ENCODE results near the gene DBNDD2. TPM values are rescaled to one million over a fixed set of nuclear protein-coding genes. Genes with fewer than 3 reads are reported as not detected.

DBNDD2 gene
- total and polyA plus RNA-seq, 2 donors (not counting 1 experiment from before 2014, with no cell fraction given) = 4.8 to 51.8 TPM

DNA sequence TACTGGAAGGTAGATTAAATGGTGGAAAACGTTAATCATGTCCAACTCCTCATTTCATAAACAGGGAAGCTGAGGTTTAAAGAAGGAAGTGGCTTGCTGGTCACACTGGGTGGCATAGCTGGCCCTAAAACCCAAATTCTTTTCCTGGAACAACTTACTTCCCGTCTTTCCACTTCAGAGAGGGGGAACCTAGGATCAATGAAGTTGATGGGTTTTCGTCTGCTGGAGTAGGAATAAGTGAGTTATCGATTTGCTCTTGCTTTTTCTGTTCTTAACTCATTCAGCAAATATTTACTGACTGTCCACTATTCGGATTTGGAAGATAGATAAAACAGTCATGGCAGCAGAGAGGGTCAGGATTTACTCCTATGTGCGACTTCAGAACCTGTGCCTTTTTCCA lies 46.3 kb upstream of the DBNDD2 start:
- Histone ChIP-seq H3K9me3 (ENCODE audit: control insufficient read depth, insufficient read depth, low read depth, low read length) (no peaks in the 10 kb centered on the region), H3K27me3 (ENCODE audit: control insufficient read depth, insufficient read depth, low read length) (no peaks in the 10 kb centered on the region), H4K20me1 (ENCODE audit: control insufficient read depth, extremely low read depth, insufficient read depth, low read length) (no peaks in the 10 kb centered on the region), H2AFZ (ENCODE audit: low read length) (no peak overlapping the region), H3K36me3 (ENCODE audit: control insufficient read depth, insufficient read depth, low read length) (peaks cover 6% of the 10 kb centered on the region), H3K79me2 (ENCODE audit: control insufficient read depth, insufficient read depth, low read length) (peaks cover 14% of the 10 kb centered on the region), H3K4me2 (ENCODE audit: extremely low read depth, insufficient read depth, low read length) (no peak overlapping the region), H3K27ac (ENCODE audit: insufficient read depth, low read length) (no peak overlapping the region), H3K4me1 (ENCODE audit: control insufficient read depth, extremely low read depth, insufficient read depth, low read length) (peaks cover 25% of the 10 kb centered on the region), H3K4me3 (replicated peaks in 1 of 4; ENCODE audit: control extremely low read depth in 1 of 4, insufficient read depth in 1 of 4, low read depth in 3 of 4, low read length in 4 of 4) (no peak overlapping the region), H3K9ac (ENCODE audit: insufficient read depth, low read length) (no peak overlapping the region)
- no peak for DNase-seq (ENCODE audit: low read depth in 2 of 2)
- TF ChIP-seq, protein P1, sequence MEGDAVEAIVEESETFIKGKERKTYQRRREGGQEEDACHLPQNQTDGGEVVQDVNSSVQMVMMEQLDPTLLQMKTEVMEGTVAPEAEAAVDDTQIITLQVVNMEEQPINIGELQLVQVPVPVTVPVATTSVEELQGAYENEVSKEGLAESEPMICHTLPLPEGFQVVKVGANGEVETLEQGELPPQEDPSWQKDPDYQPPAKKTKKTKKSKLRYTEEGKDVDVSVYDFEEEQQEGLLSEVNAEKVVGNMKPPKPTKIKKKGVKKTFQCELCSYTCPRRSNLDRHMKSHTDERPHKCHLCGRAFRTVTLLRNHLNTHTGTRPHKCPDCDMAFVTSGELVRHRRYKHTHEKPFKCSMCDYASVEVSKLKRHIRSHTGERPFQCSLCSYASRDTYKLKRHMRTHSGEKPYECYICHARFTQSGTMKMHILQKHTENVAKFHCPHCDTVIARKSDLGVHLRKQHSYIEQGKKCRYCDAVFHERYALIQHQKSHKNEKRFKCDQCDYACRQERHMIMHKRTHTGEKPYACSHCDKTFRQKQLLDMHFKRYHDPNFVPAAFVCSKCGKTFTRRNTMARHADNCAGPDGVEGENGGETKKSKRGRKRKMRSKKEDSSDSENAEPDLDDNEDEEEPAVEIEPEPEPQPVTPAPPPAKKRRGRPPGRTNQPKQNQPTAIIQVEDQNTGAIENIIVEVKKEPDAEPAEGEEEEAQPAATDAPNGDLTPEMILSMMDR (conservative IDR thresholded peaks at IDR 0.05 in 1 of 2, IDR thresholded peaks at IDR 0.05 in 1 of 2; ENCODE audit: low read depth in 1 of 2, low read length in 2 of 2) = no peak
- no peak for TF ChIP-seq EZH2 (IDR thresholded peaks at IDR 0.05; ENCODE audit: low read length, missing control alignments)

DNA sequence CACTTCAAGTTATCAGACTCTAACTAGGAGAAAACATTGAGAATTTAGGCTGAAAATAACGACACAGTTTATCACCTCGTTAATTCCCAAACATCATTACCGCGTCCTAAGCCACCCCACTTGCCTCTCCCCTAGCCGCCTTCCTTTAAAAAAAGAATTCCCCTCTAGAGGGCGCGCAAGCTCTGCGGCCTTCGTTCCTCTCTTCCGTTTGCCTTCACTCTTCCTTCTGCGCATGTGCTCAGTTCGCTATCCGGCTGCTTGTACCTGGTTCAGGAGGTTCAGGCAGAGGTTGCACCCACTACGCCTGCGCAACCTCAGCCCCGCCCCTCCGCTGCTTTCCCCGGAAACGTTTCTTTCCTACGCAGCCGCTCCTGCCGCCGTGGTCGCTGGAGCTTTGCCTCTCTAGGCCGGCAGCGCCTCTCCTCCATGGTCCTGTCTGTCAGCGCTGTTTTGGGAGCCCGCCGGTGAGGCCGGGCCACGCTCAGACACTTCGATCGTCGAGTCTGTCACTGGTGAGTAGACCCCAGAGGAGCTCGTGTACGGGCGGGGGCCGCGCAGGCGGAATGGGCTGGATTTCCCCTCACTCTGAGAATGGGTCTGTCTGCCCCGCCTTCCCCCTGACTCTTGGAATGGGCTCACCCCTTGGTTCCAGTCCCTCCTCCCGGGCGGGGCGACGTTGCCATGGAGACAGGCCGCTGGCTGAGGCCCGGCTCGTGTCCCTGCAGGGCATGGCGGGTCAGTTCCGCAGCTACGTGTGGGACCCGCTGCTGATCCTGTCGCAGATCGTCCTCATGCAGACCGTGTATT lies 45.1 kb upstream of the DBNDD2 start, which contains the start of gene SYS1:
Gene SYS1 (plus strand): TSS at position 353 of the 807 bp plus-strand sequence. CDS start 376 bp downstream, at position 729.
- peaks cover 14% of the 10 kb centered on the region for H3K79me2 ChIP-seq (ENCODE audit: control insufficient read depth, insufficient read depth, low read length)
- no peaks in the 10 kb centered on the region for H4K20me1 ChIP-seq (ENCODE audit: control insufficient read depth, extremely low read depth, insufficient read depth, low read length)
- peak within 1 kb of the TSS; percentile 92 for H3K4me2 ChIP-seq (ENCODE audit: extremely low read depth, insufficient read depth, low read length)
- no peaks in the 10 kb centered on the region for H3K9me3 ChIP-seq (ENCODE audit: control insufficient read depth, insufficient read depth, low read depth, low read length)
- H3K9ac ChIP-seq (ENCODE audit: insufficient read depth, low read length) = peak within 1 kb of the TSS; percentile 99
- H2AFZ ChIP-seq (ENCODE audit: low read length) = peak within 1 kb of the TSS; percentile 97
- H3K27me3 ChIP-seq (ENCODE audit: control insufficient read depth, insufficient read depth, low read length) = no peaks in the 10 kb centered on the region
- peak within 1 kb of the TSS; percentile 71 to 92 (median 88) for H3K4me3 ChIP-seq (replicated peaks in 1 of 4; ENCODE audit: control extremely low read depth in 1 of 4, insufficient read depth in 1 of 4, low read depth in 3 of 4, low read length in 4 of 4)
- DNase-seq (ENCODE audit: low read depth in 2 of 2) = peak; percentile 96 to 99
- H3K4me1 ChIP-seq (ENCODE audit: control insufficient read depth, extremely low read depth, insufficient read depth, low read length) = peaks cover 19% of the 10 kb centered on the region
- TF ChIP-seq EZH2 (IDR thresholded peaks at IDR 0.05; ENCODE audit: low read length, missing control alignments) = no peak
- TF ChIP-seq, protein P1 (conservative IDR thresholded peaks at IDR 0.05 in 1 of 2, IDR thresholded peaks at IDR 0.05 in 1 of 2; ENCODE audit: low read depth in 1 of 2, low read length in 2 of 2) = peak; percentile 80 to 88
- peaks cover 13% of the 10 kb centered on the region for H3K36me3 ChIP-seq (ENCODE audit: control insufficient read depth, insufficient read depth, low read length)
- peak within 1 kb of the TSS; percentile 98 for H3K27ac ChIP-seq (ENCODE audit: insufficient read depth, low read length)

DNA sequence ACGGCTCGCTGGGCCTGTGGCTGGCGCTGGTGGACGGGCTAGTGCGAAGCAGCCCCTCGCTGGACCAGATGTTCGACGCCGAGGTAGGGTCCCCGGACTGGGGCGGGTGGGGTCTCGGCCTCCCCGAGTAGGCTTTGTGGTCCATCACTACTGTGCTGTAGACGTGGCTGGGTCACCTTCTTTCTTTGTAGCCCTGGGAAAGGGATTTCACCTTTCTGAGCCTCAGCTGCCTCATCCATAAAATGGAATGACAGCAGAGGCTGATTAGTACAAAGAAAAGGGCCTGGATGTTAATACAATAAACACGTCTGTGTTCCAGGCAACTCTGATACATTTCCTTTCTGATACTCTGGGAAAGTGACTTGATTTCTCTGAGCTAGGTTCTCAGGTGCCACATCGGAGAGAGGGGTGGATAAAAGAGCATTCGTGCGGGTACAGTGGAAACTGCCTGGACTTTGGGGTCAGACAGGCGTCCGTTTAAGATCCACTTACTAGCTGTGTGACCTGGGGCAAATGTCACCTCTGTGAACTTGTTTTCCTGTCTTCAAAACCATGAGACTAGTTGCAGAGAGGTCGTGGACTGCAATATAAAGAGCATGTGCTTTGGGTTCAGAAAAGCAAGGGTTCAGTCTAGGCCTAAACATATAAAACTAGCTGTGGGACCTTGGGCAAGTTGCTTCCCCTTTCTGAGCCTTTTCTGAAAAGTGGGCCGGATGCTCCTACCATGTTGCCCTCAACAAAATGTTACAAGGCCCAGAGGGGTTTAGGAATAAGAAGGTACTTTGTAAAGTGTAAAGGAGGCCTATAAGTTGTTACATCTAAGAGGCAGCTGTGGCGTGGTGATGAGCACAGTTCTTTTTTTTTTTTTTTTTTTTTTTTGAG lies 44.2 kb upstream of the DBNDD2 start:
- H4K20me1 ChIP-seq (ENCODE audit: control insufficient read depth, extremely low read depth, insufficient read depth, low read length) = no peaks in the 10 kb centered on the region
- H3K9ac ChIP-seq (ENCODE audit: insufficient read depth, low read length) = peak overlapping the region; percentile 99
- peaks cover 12% of the 10 kb centered on the region for H3K4me1 ChIP-seq (ENCODE audit: control insufficient read depth, extremely low read depth, insufficient read depth, low read length)
- H3K36me3 ChIP-seq (ENCODE audit: control insufficient read depth, insufficient read depth, low read length) = peaks cover 16% of the 10 kb centered on the region
- H3K9me3 ChIP-seq (ENCODE audit: control insufficient read depth, insufficient read depth, low read depth, low read length) = no peaks in the 10 kb centered on the region
- H3K27ac ChIP-seq (ENCODE audit: insufficient read depth, low read length) = peak overlapping the region; percentile 98
- TF ChIP-seq, protein P1 (conservative IDR thresholded peaks at IDR 0.05 in 1 of 2, IDR thresholded peaks at IDR 0.05 in 1 of 2; ENCODE audit: low read depth in 1 of 2, low read length in 2 of 2) = no peak
- TF ChIP-seq EZH2 (IDR thresholded peaks at IDR 0.05; ENCODE audit: low read length, missing control alignments) = no peak
- no peaks in the 10 kb centered on the region for H3K27me3 ChIP-seq (ENCODE audit: control insufficient read depth, insufficient read depth, low read length)
- peak overlapping the region; percentile 92 for H3K4me2 ChIP-seq (ENCODE audit: extremely low read depth, insufficient read depth, low read length)
- peaks cover 14% of the 10 kb centered on the region for H3K79me2 ChIP-seq (ENCODE audit: control insufficient read depth, insufficient read depth, low read length)
- peak overlapping the region; percentile 97 for H2AFZ ChIP-seq (ENCODE audit: low read length)
- peak overlapping the region; percentile 71 to 92 (median 88) for H3K4me3 ChIP-seq (replicated peaks in 1 of 4; ENCODE audit: control extremely low read depth in 1 of 4, insufficient read depth in 1 of 4, low read depth in 3 of 4, low read length in 4 of 4)
- DNase-seq (ENCODE audit: low read depth in 2 of 2) = no peak
